CD14-positive monocyte (primary cell): ENCODE data around the gene KRTAP5-6. TPM values are rescaled to one million over a fixed set of nuclear protein-coding genes. Genes with fewer than 3 reads are reported as not detected.

Experiments
- DNase-seq, 3 donors: peaks; one replicate each; pipeline ENCODE4 v3.0.0-alpha.2; 2011 to 2022
- H2AFZ ChIP-seq: 2 replicates; pipeline ENCODE4 v1.6.0; 2012; ENCODE audit warnings: mild to moderate bottlenecking, low read depth, low read length, inconsistent platforms; ENCODE audit not compliant: insufficient read depth, poor library complexity, severe bottlenecking
- H3K27ac ChIP-seq, 2 donors: 1 replicate in 1 of 2; 2 replicates in 1 of 2; pipeline ENCODE4 v1.5.1; 2012 to 2013; ENCODE audit warnings: low read length in 2 of 2, control low read depth in 1 of 2, inconsistent platforms in 1 of 2, low read depth in 1 of 2, mild to moderate bottlenecking in 1 of 2
- H3K27me3 ChIP-seq, 2 donors: one replicate each; pipeline versions ENCODE4 v1.6.0 to v1.6.1; 2011 to 2013; ENCODE audit warnings: low read length in 2 of 2; ENCODE audit not compliant: control insufficient read depth in 2 of 2, insufficient read depth in 2 of 2
- H3K36me3 ChIP-seq, 2 donors: replicated peaks in 1 of 2; 1 replicate in 1 of 2; 2 replicates in 1 of 2; pipeline versions ENCODE4 v1.5.1 to v1.6.1; 2012 to 2013; ENCODE audit warnings: low read length in 2 of 2, control low read depth in 1 of 2, inconsistent platforms in 1 of 2, mild to moderate bottlenecking in 1 of 2; ENCODE audit not compliant: insufficient read depth in 2 of 2, control insufficient read depth in 1 of 2
- H3K4me1 ChIP-seq, 2 donors: 1 replicate in 1 of 2; 2 replicates in 1 of 2; pipeline versions ENCODE4 v1.5.1 to v1.6.1; 2012 to 2013; ENCODE audit warnings: low read length in 2 of 2, control low read depth in 1 of 2, inconsistent platforms in 1 of 2, mild to moderate bottlenecking in 1 of 2, moderate library complexity in 1 of 2; ENCODE audit not compliant: insufficient read depth in 2 of 2, control insufficient read depth in 1 of 2
- H3K4me2 ChIP-seq: replicated peaks from 2 replicates; pipeline ENCODE3; 2012; ENCODE audit warnings: low read length, moderate library complexity, mild to moderate bottlenecking; ENCODE audit not compliant: poor library complexity, severe bottlenecking; ENCODE audit errors: extremely low read depth
- H3K4me3 ChIP-seq, 3 experiments: fragments of 200-600 bp in 1 of 3; sonication (generic) in 1 of 3; replicated peaks in 1 of 3; 1 replicate in 2 of 3; 2 replicates in 1 of 3; pipeline ENCODE4 v1.5.1; 2011 to 2013; ENCODE audit warnings: low read length in 3 of 3, mild to moderate bottlenecking in 3 of 3, control low read depth in 2 of 3, low read depth in 2 of 3, inconsistent platforms in 1 of 3, moderate library complexity in 1 of 3
- H3K79me2 ChIP-seq: 2 replicates; pipeline ENCODE4 v1.6.0; 2012; ENCODE audit warnings: mild to moderate bottlenecking, control low read depth, inconsistent platforms, low read length, moderate library complexity; ENCODE audit not compliant: insufficient read depth
- H3K9ac ChIP-seq: 2 replicates; pipeline ENCODE4 v1.6.0; 2017; ENCODE audit warnings: low read length, mild to moderate bottlenecking; ENCODE audit not compliant: insufficient read depth, poor library complexity, severe bottlenecking
- H3K9me3 ChIP-seq, 2 donors: replicated peaks in 1 of 2; 1 replicate in 1 of 2; 2 replicates in 1 of 2; pipeline versions ENCODE4 v1.5.1 to v1.6.1; 2012 to 2013; ENCODE audit warnings: low read length in 2 of 2, control low read depth in 1 of 2; ENCODE audit not compliant: control insufficient read depth in 1 of 2, insufficient read depth in 1 of 2
- H4K20me1 ChIP-seq: 2 replicates; pipeline ENCODE4 v1.6.0; 2012; ENCODE audit warnings: mild to moderate bottlenecking, low read length, control low read depth, moderate library complexity; ENCODE audit not compliant: insufficient read depth
- H3K27ac Mint-ChIP-seq, 7 donors: one replicate each; pipeline ENCODE4 v1.8.0; 2020; ENCODE audit warnings: mild to moderate bottlenecking in 7 of 7, mixed read lengths in 7 of 7, moderate library complexity in 6 of 7, inconsistent platforms in 2 of 7
- H3K27me3 Mint-ChIP-seq, 3 donors: one replicate each; pipeline ENCODE4 v1.8.0; 2021 to 2022; ENCODE audit warnings: low read depth in 3 of 3, mild to moderate bottlenecking in 3 of 3, mixed read lengths in 3 of 3, moderate library complexity in 3 of 3, inconsistent platforms in 1 of 3
- H3K36me3 Mint-ChIP-seq, 2 donors: one replicate each; pipeline ENCODE4 v1.8.0; 2020; ENCODE audit warnings: mixed read lengths in 2 of 2, inconsistent platforms in 1 of 2, mild to moderate bottlenecking in 1 of 2
- H3K4me1 Mint-ChIP-seq: one replicate; pipeline ENCODE4 v1.8.0; 2020; ENCODE audit warnings: mild to moderate bottlenecking, mixed read lengths
- H3K4me3 Mint-ChIP-seq, 2 donors: one replicate each; pipeline ENCODE4 v1.8.0; 2020; ENCODE audit warnings: mild to moderate bottlenecking in 2 of 2, mixed read lengths in 2 of 2, moderate library complexity in 1 of 2
- H3K9me3 Mint-ChIP-seq, 7 donors: one replicate each; pipeline ENCODE4 v1.8.0; 2020 to 2022; ENCODE audit warnings: mixed read lengths in 7 of 7, mild to moderate bottlenecking in 6 of 7, moderate library complexity in 6 of 7, inconsistent platforms in 2 of 7
- CTCF ChIP-seq: fragments of 200-600 bp; IDR thresholded peaks from one replicate; pipeline ENCODE4 v1.8.0; 2022; ENCODE audit warnings: antibody characterized with exemption, mild to moderate bottlenecking
- WGBS: methylation state at CpG from one replicate; pipeline ENCODE4 v1.1.5; 2013; ENCODE audit warnings: missing lambda C conversion rate; ENCODE audit not compliant: insufficient coverage; 5-methylcytosine and 5-hydroxymethylcytosine counted together
- intact Hi-C, 2 donors: fragments of 100-400 bp; cut with micrococcal nuclease; formaldehyde crosslinking; loops; one replicate each; pipeline versions ENCODE4 v1.15.0 to v1.15.1; 2023
- polyA plus RNA-seq, 3 donors: library from polyadenylated mRNA; depleted of rRNA in 1 of 3; unstranded in 2 of 3; stranded (reverse) in 1 of 3; fragments of 300-500 nt in 2 of 3; fragments of >200 nt in 1 of 3; fragmentation: Illumina TruSeq in 2 of 3; gene quantifications; 1 replicate in 2 of 3; 2 replicates in 1 of 3; pipeline ENCODE4 v1.2.3, GENCODE V29; 2012 to 2021

Gene KRTAP5-6
- polyA plus RNA-seq, 3 donors = not detected

- Histone ChIP-seq H3K79me2 (no peaks in the 10 kb centered on the region), H2AFZ (no peak overlapping the region), H3K27me3 (peaks cover 7 to 12% of the 10 kb centered on the region in 2 donors), H3K27ac (no peak overlapping the region), H3K4me2 (no peak overlapping the region), H3K4me1 (no peaks in the 10 kb centered on the region), H3K9ac (no peak overlapping the region), H3K4me3 (no peak overlapping the region), H4K20me1 (no peaks in the 10 kb centered on the region), H3K36me3 (no peaks in the 10 kb centered on the region), H3K9me3 (no peaks in the 10 kb centered on the region)
- 93% methylated on average over 3 of the region's 4 CpGs for WGBS
- intact Hi-C loops = no loop called here
- TF ChIP-seq CTCF = no peak
- Mint-ChIP-seq H3K9me3 (peaks cover 0 to 4% (median 0%) of the 10 kb centered on the region in 7 donors), H3K27me3 (peaks cover 34 to 50% (median 37%) of the 10 kb centered on the region in 3 donors), H3K27ac (no peak overlapping the region), H3K36me3 (no peaks in the 10 kb centered on the region), H3K4me3 (peak overlapping the region in 1 of 2 donors; percentile 16), H3K4me1 (peaks cover 2% of the 10 kb centered on the region)
- DNase-seq = no peak
Measured at GRCh38 chr11:1707751-1708150, 10.8 kb downstream of the KRTAP5-6 start.

- H3K4me1 Mint-ChIP-seq = peaks cover 2% of the 10 kb centered on the region
- H3K9ac ChIP-seq = no peak overlapping the region
- peaks cover 7 to 12% of the 10 kb centered on the region in 2 donors for H3K27me3 ChIP-seq
- no peak overlapping the region for H2AFZ ChIP-seq
- 96% methylated on average over 10 of the region's 10 CpGs for WGBS
- H3K9me3 Mint-ChIP-seq = peaks cover 0 to 4% (median 0%) of the 10 kb centered on the region in 7 donors
- H3K79me2 ChIP-seq = no peaks in the 10 kb centered on the region
- no peak overlapping the region for H3K27ac Mint-ChIP-seq
- H3K36me3 Mint-ChIP-seq = no peaks in the 10 kb centered on the region
- H3K9me3 ChIP-seq = no peaks in the 10 kb centered on the region
- no peak overlapping the region for H3K4me3 ChIP-seq
- no peak overlapping the region for H3K4me2 ChIP-seq
- DNase-seq = no peak
- H3K36me3 ChIP-seq = no peaks in the 10 kb centered on the region
- peaks cover 39 to 52% (median 41%) of the 10 kb centered on the region in 3 donors for H3K27me3 Mint-ChIP-seq
- no peaks in the 10 kb centered on the region for H3K4me1 ChIP-seq
- no peak overlapping the region for H3K27ac ChIP-seq
- no peak overlapping the region for H3K4me3 Mint-ChIP-seq
- no peaks in the 10 kb centered on the region for H4K20me1 ChIP-seq
- TF ChIP-seq CTCF = no peak
- intact Hi-C loops = no loop called here
Measured at GRCh38 chr11:1708716-1709115, 11.7 kb downstream of the KRTAP5-6 start.
